GM12801 (cell line): Measurements from ENCODE around the gene FOXL2.

ENCODE experiments used
- CTCF ChIP-seq: IDR thresholded peaks from one replicate; pipeline ENCODE4 v1.5.1; 2011; ENCODE audit warnings: control low read depth; ENCODE audit not compliant: insufficient read length; ENCODE audit errors: extremely low read depth

FOXL2 gene

GRCh38 chr3:138974462-138974861, 27.5 kb upstream of the FOXL2 start:
- no peak for TF ChIP-seq CTCF

GRCh38 chr3:138972941-138973340, 26.0 kb upstream of the FOXL2 start:
- no peak for TF ChIP-seq CTCF

- TF ChIP-seq CTCF: no peak
Measured at GRCh38 chr3:138971766-138972320, 24.9 kb upstream of the FOXL2 start.

GRCh38 chr3:138964923-138965322, 18.0 kb upstream of the FOXL2 start:
- no peak for TF ChIP-seq CTCF

GRCh38 chr3:138964264-138964663, 17.3 kb upstream of the FOXL2 start:
- TF ChIP-seq CTCF: no peak

- no peak for TF ChIP-seq CTCF
Measured at GRCh38 chr3:138962854-138963560, 16.1 kb upstream of the FOXL2 start.

- TF ChIP-seq CTCF: no peak
Measured at GRCh38 chr3:138960417-138960852, 13.5 kb upstream of the FOXL2 start.
